Lower leg skin (tissue), 3 donors: ENCODE data around the gene ZNF79.

ENCODE experiments used
- CTCF ChIP-seq, 3 donors: fragments of 450-650 bp; IDR thresholded peaks; one replicate each; pipeline ENCODE4 v1.5.1; 2016; ENCODE audit warnings: antibody characterized with exemption in 3 of 3, mild to moderate bottlenecking in 3 of 3, moderate library complexity in 2 of 3
- POLR2A ChIP-seq, 2 donors: fragments of 450-650 bp; IDR thresholded peaks; one replicate each; pipeline ENCODE4 v1.6.1; 2016 to 2017; ENCODE audit warnings: antibody characterized with exemption in 2 of 2, mild to moderate bottlenecking in 1 of 2, moderate library complexity in 1 of 2

- TF ChIP-seq CTCF (IDR thresholded peaks at IDR 0.05) (no peak), POLR2A (IDR thresholded peaks at IDR 0.05) (no peak)
Observed at GRCh38 chr9:127407492-127407843, 16.7 kb upstream of the ZNF79 start.
